ENCODE results near the gene APH1B. TPM values are rescaled to one million over a fixed set of nuclear protein-coding genes. Genes with fewer than 3 reads are reported as not detected.
"Not testable (repeated sequence)": the region's sequence is repeated elsewhere in the genome, so short reads cannot be mapped to it uniquely, and the experiment has no call there.

The APH1B gene
- total RNA-seq, 2 donors from 2014 or later, result 20.0 to 35.0 TPM

- no peak for TF ChIP-seq POLR2AphosphoS5 (IDR thresholded peaks at IDR 0.05)
- TF ChIP-seq CTCF (IDR thresholded peaks at IDR 0.05), result no peak
- TF ChIP-seq POLR2A (IDR thresholded peaks at IDR 0.05), result no peak
- H3K9me3 ChIP-seq, result no peaks in the 10 kb centered on the region
- no peak overlapping the region for H3K4me3 ChIP-seq
- no peaks in the 10 kb centered on the region for H3K36me3 ChIP-seq
- no peak for DNase-seq (ENCODE audit: low spot score)
- H3K27ac ChIP-seq, result no peak overlapping the region
- no peaks in the 10 kb centered on the region for H3K4me1 ChIP-seq (replicated peaks)
- intact Hi-C loops (cut with DNase I), result no loop called here
- no peaks in the 10 kb centered on the region for H3K27me3 ChIP-seq (replicated peaks; ENCODE audit: insufficient read depth)
- WGBS, result 67% methylated on average over 3 of the region's 3 CpGs
Measured at GRCh38 chr15:63340878-63341277, 63.5 kb downstream of the APH1B start.

GRCh38 chr15:63341898-63342297 is 64.5 kb downstream of the APH1B start:
- no peaks in the 10 kb centered on the region for H3K36me3 ChIP-seq
- H3K27ac ChIP-seq, result no peak overlapping the region
- no peaks in the 10 kb centered on the region for H3K27me3 ChIP-seq (replicated peaks; ENCODE audit: insufficient read depth)
- no peaks in the 10 kb centered on the region for H3K4me1 ChIP-seq (replicated peaks)
- H3K9me3 ChIP-seq, result no peaks in the 10 kb centered on the region
- intact Hi-C loops (cut with DNase I), result no loop called here
- H3K4me3 ChIP-seq, result no peak overlapping the region
- TF ChIP-seq POLR2A (IDR thresholded peaks at IDR 0.05) (no peak), POLR2AphosphoS5 (IDR thresholded peaks at IDR 0.05) (no peak), CTCF (IDR thresholded peaks at IDR 0.05) (no peak)
- 94% methylated on average over 4 of the region's 4 CpGs for WGBS
- no peak for DNase-seq (ENCODE audit: low spot score)

GRCh38 chr15:63342996-63343562 is 65.7 kb downstream of the APH1B start:
- DNase-seq (ENCODE audit: low spot score); H3K27ac ChIP-seq; H3K4me3 ChIP-seq; H3K36me3 ChIP-seq; intact Hi-C loops (cut with DNase I); H3K4me1 ChIP-seq (replicated peaks); H3K9me3 ChIP-seq; H3K27me3 ChIP-seq (replicated peaks; ENCODE audit: insufficient read depth): not testable (repeated sequence)
- WGBS, result 95% methylated on average over 11 of the region's 11 CpGs

GRCh38 chr15:63344731-63345390 is 67.5 kb downstream of the APH1B start:
- Histone ChIP-seq H3K36me3 (no peaks in the 10 kb centered on the region), H3K4me1 (replicated peaks) (no peaks in the 10 kb centered on the region), H3K27me3 (replicated peaks; ENCODE audit: insufficient read depth) (no peaks in the 10 kb centered on the region), H3K9me3 (no peaks in the 10 kb centered on the region), H3K27ac (no peak overlapping the region), H3K4me3 (no peak overlapping the region)
- intact Hi-C loops (cut with DNase I), result no loop called here
- 91% methylated on average over 5 of the region's 5 CpGs for WGBS
- TF ChIP-seq POLR2A (IDR thresholded peaks at IDR 0.05), result no peak
- no peak for TF ChIP-seq POLR2AphosphoS5 (IDR thresholded peaks at IDR 0.05)
- TF ChIP-seq CTCF (IDR thresholded peaks at IDR 0.05), result no peak
- DNase-seq (ENCODE audit: low spot score), result no peak

GRCh38 chr15:63345391-63345752 is 68.0 kb downstream of the APH1B start:
- 91% methylated on average over 14 of the region's 14 CpGs for WGBS
- Histone ChIP-seq H3K4me3 (no peak overlapping the region), H3K27ac (no peak overlapping the region), H3K27me3 (replicated peaks; ENCODE audit: insufficient read depth) (no peaks in the 10 kb centered on the region), H3K36me3 (no peaks in the 10 kb centered on the region), H3K9me3 (no peaks in the 10 kb centered on the region), H3K4me1 (replicated peaks) (no peaks in the 10 kb centered on the region)
- intact Hi-C loops (cut with DNase I), result no loop called here
- no peak for DNase-seq (ENCODE audit: low spot score)
- TF ChIP-seq CTCF (IDR thresholded peaks at IDR 0.05) (no peak), POLR2AphosphoS5 (IDR thresholded peaks at IDR 0.05) (no peak), POLR2A (IDR thresholded peaks at IDR 0.05) (no peak)

All from prostate gland (tissue), 2 donors.